KOPT-K1 (cell line): Measurements from ENCODE around the gene RNF32.

Source experiments
- H3K27ac ChIP-seq: fragments of 200-600 bp; sonication (generic); 2 replicates; pipeline ENCODE4 v1.5.1; 2016; ENCODE audit warnings: antibody characterized with exemption, mild to moderate bottlenecking, low read depth, low read length; ENCODE audit not compliant: poor library complexity, severe bottlenecking
- H3K36me3 ChIP-seq: fragments of 200-600 bp; sonication (generic); 2 replicates; pipeline ENCODE4 v1.5.1; 2017; ENCODE audit warnings: antibody characterized with exemption, mild to moderate bottlenecking, low read length, moderate library complexity; ENCODE audit not compliant: insufficient read depth
- H3K9me3 ChIP-seq: fragments of 200-600 bp; sonication (generic); 2 replicates; pipeline ENCODE4 v1.5.1; 2017; ENCODE audit warnings: antibody characterized with exemption, low read length, mild to moderate bottlenecking; ENCODE audit not compliant: insufficient read depth, poor library complexity, severe bottlenecking

RNF32 gene

DNA sequence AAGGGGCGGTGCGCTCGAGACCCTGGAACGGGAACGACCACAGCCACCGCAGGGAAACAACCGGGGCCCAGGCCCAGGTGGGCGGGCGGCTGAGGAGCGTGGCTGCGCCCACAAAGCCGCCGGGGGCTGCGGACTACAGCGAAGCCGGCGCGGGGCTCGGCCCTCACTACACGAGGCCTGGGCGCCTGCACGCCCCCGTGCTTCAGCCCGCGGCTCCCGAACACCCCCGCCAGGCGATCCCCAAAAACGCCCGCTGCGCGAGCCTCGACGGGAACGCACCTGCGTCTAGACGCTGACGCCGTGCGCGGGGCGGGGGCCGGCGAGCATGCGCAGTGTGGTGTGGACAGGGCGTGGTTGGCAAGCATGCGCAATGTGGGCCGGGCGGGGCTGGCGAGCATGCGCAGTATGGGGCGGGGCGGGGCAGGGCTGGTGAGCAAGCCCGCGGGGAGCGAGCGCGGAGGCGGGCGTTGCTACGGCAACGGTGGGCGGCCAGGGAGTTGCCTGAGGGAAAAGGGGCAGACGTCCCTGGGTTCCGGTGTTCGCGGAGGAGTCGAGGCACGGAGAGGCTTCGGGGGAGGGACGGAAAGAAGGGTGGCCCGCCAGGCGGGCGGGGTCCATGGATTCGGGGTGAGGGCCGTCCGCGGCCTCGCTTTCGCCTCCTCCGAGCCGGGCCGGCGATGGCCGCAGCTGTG, at the start of gene RNF32:
TSS of gene RNF32 (plus strand) at position 518 of the 692 bp plus-strand sequence. CDS start 3,104 bp downstream, outside the sequence.
- Histone ChIP-seq H3K9me3 (peaks cover 17% of the 10 kb centered on the region), H3K36me3 (no peaks in the 10 kb centered on the region), H3K27ac (no peak within 1 kb of the TSS)

DNA sequence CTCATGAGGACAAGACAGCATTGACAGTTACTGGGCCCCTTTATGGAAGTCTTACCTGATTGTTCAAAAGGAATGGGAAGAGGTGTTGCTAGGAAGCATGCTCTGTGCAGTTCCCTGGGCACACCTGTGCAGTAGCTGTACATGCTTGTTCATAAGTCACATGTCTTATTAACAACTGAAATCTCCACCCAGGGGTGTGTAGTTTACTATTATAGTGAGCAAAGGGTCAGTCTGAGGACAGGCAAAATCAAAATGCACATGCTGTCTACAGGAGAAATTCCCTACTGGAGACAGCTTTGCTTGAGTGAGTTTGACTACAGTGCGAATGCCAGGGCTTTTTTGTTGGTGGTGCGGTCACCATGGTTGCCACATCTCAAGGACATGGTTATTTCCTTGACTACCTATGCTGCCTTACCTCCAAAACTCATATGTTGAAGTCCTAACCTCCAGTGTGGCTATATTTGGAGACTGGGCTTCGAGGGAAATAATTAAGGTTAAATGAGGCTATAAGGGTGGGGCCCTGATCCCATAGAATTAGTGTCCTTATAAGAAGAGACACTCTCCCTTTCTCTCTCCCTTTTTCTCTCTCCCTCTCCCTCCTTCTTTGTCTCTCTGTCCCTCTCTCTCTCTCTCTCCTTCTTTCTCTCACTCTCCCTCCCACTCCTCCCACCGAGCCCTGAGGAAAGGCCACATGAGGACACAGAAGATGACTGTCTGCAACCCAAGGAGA, 48.3 kb upstream of the RNF32 start:
- Histone ChIP-seq H3K36me3 (no peaks in the 10 kb centered on the region), H3K27ac (no peak overlapping the region), H3K9me3 (peaks cover 24% of the 10 kb centered on the region)

GRCh38 chr7:156594283-156595080, 46.1 kb upstream of the RNF32 start:
- Histone ChIP-seq H3K27ac (no peak overlapping the region), H3K36me3 (no peaks in the 10 kb centered on the region), H3K9me3 (peaks cover 24% of the 10 kb centered on the region)

DNA sequence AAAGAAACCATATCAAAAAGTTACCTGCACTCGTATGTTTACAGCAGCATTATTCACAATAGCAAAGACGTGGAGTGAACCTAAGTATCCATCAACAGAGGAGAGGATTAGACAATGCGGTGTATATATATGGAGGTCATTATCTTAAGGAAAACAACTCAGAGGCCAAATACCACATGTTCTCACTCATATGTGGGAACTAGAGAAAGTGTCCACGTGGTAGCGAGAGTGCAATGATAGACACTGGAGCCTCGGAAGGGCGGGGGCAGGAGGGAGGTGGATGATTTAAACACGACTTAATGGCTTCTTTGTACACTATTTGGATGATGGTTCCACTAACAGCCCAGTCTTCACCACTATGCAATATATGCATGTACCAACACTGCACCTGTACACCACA, 40.1 kb upstream of the RNF32 start:
- peaks cover under 1% of the 10 kb centered on the region for H3K9me3 ChIP-seq
- no peak overlapping the region for H3K27ac ChIP-seq
- H3K36me3 ChIP-seq = no peaks in the 10 kb centered on the region

DNA sequence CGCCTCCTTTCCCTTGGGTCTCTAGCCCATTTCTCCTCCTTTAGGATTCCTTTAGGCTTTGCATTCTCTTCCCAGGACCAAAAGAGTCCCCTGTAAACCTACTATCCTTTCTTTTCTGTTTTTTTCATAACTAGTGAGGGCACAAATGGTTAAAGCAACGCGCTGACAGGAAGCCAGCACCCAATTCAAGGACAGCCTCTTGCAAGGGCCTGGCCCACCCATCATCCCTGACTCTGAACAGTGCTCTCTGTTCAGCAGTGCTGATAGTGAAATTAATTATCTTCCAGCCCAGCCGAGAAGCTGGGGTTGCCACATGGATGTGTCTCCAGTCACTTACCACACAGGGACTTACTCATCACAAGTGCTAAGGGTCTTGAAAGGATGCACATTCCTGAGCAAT, 38.3 kb upstream of the RNF32 start:
- no peaks in the 10 kb centered on the region for H3K36me3 ChIP-seq
- H3K9me3 ChIP-seq = no peaks in the 10 kb centered on the region
- H3K27ac ChIP-seq = no peak overlapping the region

DNA sequence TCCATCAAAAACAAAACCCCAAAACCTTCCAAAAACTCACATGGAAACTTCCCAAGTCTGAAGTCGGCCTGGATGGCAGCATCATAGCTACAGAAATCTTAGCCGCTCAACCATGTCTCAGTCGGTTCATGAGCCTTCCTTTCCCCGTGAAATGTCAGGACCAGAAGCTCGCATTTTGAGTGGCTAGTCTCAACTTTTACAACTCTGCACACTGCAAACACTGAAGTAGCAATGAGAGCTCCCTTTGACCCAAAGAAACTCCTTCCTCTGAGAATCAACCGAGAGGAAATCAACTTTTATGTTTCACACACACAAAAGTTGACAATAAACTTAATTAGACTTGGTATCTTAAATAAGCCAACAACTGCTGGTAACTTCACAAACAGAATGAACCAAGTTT, 37.6 kb upstream of the RNF32 start:
- H3K36me3 ChIP-seq = no peaks in the 10 kb centered on the region
- H3K27ac ChIP-seq = no peak overlapping the region
- no peaks in the 10 kb centered on the region for H3K9me3 ChIP-seq

DNA sequence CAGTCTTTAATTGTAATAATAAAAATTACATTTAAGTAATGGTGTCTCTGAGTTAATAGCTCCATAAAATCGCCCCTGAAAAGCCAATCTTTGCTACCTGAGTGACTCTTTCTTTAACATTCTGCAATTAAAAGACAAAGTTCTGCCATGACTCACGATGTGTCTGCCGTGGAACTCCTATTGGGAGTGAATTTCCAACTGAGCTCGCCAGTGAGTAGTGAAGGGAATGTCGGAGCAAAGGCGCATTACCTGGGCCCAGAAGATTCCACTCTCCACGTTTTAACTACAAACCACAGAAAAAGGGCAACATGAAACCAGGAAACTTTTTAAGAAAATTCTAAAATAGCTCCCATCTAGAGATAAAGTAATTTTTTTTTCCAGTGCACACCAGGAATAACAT, 36.9 kb upstream of the RNF32 start:
- Histone ChIP-seq H3K27ac (no peak overlapping the region), H3K36me3 (no peaks in the 10 kb centered on the region), H3K9me3 (no peaks in the 10 kb centered on the region)

GRCh38 chr7:156604311-156604710, 36.3 kb upstream of the RNF32 start:
- H3K27ac ChIP-seq = no peak overlapping the region
- H3K36me3 ChIP-seq = no peaks in the 10 kb centered on the region
- no peaks in the 10 kb centered on the region for H3K9me3 ChIP-seq

DNA sequence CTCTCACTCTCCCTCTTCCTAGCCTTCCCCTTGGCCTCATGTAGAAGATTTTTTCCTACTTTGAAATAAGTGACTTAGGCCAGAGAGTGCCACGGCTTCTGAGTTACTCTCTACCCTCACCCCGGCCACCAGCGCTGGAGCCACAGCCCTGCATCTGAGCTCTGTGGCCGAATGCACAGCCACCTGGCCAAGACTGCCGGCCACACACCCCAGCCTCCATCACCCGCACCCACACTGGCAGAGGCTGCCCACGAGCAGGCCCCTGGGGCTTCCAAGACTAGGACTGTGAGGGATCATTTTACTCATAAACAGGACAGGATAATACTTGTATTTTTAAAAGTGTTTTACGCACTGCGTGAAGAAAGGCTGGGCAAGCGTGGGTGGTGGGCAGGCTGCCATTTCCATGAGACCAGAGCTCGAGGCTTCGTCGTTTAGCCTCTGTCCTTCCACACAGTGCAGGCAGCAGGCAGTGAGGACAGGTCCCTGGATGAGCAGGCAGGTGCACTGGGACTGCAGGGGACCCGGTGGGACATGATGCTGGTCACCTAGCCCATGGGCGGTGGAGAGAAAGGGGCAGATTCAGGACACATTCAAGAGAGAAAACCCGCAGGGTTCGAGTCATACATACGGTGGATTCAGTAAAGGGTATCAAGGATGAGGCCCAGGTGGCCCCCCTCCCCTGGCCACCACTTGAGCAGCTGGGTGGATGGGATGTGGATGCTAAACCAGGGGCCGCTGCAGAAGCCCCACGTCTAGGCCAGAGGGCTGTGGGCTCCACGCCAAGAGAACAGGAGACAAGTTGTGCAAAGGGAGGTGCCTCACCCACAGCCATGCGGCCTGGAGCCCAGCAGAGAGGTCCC, 35.5 kb upstream of the RNF32 start:
- no peaks in the 10 kb centered on the region for H3K36me3 ChIP-seq
- no peak overlapping the region for H3K27ac ChIP-seq
- H3K9me3 ChIP-seq = no peaks in the 10 kb centered on the region

- H3K9me3 ChIP-seq = no peaks in the 10 kb centered on the region
- no peaks in the 10 kb centered on the region for H3K36me3 ChIP-seq
- H3K27ac ChIP-seq = no peak overlapping the region
Measured at GRCh38 chr7:156606135-156606534, 34.4 kb upstream of the RNF32 start.

DNA sequence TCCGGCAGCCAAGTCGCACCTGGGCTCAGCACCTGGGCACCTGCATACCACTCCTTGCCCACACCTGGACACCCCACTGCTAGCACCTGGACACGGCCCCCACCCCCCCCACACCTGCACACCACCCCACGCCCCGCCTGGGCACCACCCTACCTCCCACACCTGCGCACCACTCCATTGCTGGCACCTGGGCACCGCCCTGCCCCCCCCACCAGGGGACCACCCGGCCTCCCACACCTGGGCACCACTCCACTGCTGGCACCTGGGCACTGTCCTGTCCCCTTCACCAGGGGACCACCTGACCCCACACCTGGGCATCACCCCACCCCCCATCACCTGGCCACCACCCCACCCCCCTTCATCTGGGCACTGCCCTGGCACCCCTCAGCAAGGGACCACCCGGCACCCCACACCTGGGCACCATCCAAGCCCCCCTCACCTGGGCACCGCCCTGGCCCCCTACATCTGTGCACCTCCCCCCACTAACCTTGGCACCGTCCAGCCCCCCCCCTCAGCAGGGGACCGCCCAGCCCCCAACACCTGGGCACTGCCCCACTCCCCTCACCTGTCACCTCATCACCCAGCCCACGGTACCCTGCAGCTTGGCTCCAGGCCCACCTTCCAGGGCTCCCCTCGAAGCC, 33.8 kb upstream of the RNF32 start:
- H3K27ac ChIP-seq = no peak overlapping the region
- H3K36me3 ChIP-seq = no peaks in the 10 kb centered on the region
- H3K9me3 ChIP-seq = no peaks in the 10 kb centered on the region

- H3K9me3 ChIP-seq = no peaks in the 10 kb centered on the region
- no peaks in the 10 kb centered on the region for H3K36me3 ChIP-seq
- H3K27ac ChIP-seq = no peak overlapping the region
Measured at GRCh38 chr7:156607332-156608172, 33.0 kb upstream of the RNF32 start.

DNA sequence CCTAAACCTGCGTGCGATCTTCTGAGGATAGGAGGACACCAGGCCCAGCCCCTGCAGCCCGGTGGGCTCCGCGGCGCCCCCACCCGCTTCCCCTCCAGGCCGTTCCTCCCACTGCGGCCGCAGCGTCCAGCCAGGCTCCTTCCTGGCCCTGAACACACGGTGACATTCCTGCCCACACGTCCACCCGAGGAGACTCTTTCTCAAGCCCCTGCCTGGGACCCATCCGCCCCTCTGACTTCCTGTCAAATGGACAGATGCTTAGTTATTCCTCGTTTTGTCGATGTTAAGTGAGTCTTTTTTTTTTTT, 32.4 kb upstream of the RNF32 start:
- no peak overlapping the region for H3K27ac ChIP-seq
- H3K36me3 ChIP-seq = no peaks in the 10 kb centered on the region
- H3K9me3 ChIP-seq = no peaks in the 10 kb centered on the region
